Suppressor macrophage (primary cell): ENCODE results near the gene ZG16B.

ENCODE experiments used
- DNase-seq, 4 experiments: peaks; one replicate each; pipeline ENCODE4 v3.0.0-alpha.2; 2020 to 2022

The ZG16B gene

DNA sequence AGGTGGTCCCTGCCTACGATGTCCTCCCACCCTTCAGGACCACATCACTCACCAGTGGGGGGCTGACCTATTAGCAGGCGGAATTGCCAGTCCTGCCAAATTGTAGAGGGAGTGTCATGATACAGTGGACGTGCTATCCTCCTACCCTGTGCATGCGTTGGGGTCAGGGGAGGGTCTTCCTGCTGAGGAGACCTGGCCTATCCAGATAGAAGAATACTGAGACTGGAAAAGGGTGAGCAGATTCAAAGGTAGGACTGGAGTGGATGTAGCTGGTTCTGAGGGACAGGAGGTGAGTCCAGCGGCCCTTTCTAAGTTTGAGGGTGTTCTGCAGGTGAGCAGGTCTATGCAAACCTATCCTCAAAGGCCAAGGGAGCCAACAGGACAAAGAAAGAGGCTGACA, 23.8 kb upstream of the ZG16B start:
- no peak for DNase-seq

DNA sequence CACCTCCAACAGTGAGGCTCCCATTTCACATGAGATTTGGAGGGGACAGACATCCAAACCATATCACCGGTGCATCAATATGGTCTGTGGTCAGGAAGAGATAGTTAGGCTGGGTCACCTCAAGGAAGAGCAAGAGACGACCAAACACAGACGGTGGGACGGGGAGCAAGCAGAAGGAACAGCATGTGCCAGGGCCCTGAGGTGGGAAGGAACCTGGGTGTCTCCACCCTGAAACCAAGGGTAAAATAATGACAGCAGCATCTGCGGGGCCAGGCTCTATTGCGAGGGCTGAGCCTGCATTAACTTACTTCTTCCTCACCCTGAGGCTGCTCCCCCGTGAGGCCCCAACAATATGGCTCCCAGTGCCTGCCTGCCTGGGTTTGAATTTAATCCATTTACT, 21.9 kb upstream of the ZG16B start:
- DNase-seq: no peak

DNA sequence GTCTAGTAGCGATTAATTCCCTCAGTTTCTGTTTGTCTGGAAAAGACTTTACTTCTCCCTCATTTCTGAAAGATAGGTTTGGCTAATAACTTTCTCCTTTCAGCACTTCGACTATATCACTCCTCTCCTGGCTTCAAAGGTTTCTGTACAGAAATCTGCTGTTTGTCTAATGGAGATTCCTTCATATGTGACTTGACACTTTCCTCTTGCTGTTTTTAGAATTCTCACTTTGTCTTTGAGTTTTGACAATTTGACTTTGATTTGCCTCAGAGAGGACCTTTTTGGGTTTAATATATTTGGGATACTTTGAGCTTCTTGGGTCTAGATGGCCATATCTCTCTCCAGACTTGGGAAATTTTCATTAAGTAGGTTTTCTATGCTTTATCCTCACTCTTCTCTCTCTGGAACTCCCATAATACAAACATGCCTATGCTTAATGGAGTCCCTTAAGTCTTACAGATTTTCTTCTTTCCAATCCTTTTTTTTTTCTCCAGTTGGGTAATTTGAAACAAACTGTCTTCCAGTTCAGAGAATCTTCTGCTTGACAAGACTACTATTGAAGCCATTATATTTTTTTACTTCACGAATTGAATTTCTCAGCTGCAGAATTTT, 20.8 kb upstream of the ZG16B start:
- DNase-seq: no peak

DNA sequence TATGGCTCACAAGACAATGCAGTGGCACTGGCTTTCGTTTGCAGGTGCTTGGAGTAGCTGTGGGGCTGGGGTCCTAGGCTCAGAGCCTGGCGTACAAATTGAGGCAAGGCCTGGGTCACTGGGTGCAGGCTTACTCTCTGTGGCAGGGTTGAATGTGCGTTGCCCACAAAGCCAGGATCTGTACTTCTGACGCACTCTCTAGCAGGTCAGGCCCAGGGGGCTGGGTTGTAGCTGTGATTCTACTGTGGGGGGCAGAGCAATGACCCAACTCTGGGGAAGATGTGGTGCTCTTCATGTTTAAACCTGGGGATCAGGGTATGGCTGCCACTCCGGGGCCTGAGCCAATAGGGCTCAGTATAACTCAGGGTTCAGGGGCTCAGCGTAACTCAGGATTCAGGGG, 19.5 kb upstream of the ZG16B start:
- DNase-seq: no peak

DNA sequence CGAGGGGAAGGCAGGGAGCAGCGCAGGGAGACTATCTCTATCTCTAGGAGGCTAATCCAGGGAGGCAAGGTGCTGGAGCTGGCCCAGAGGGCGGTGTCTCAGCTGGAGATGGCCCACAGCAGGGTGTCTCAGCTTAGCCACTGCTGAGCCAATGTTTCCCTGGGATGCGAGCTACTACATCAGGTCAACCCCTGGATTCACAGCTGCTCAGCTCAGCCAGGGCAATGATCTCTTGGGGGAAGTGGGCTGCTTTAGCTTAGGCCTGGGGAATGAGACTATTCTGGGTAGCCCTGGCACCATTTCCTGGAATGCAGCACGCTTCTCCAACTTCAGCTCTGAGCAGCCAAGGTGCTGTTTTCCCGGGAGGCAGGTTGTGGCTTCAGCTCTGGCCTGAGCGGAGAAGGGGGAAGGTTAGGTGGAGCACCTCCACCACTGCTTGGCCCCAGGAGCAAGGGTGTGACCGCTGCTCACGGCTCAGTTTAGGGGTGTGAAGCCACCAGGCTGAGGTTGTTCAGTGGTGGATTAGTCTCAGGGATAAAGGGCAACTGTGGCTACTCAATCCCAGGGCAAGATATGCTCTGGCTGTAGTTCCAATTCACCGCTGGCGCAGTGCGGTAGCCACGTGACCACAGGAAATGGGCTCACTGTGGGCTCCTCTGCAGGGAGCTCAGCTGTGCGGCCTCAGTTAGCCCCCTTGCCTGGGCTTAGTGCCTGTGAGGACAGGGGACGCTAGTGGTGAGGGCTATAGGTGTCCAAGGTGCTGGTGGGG, 18.2 kb upstream of the ZG16B start:
- DNase-seq: no peak

- peak in 2 of 4 experiments; percentile 22 to 28 for DNase-seq
Measured at GRCh38 chr16:2813771-2814221, 16.3 kb upstream of the ZG16B start.

GRCh38 chr16:2814551-2815298, 15.4 kb upstream of the ZG16B start:
- DNase-seq: no peak

DNA sequence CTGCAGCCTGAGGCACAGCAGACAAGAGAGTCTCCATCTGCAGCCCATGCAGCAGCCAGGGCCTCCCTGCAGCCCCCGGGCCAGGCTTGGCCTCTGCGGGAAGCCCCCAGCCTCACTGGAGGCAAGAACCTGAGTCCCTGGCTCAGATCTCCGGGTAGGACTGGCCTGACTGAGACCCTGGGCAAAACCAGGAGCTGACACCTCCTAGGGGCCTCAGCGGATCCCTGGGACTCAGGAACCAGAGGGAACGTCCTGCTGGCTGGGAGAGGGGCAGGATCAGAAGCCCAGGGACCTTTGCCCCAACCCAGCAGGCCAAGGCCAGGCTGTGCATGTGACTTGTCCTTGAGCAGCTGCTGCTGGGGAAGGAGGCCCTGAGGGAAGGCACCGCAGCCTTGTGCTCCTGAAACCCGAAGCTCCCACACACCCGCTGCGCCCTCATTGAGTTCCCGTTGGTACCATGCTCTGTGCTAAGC, 14.8 kb upstream of the ZG16B start:
- DNase-seq: peak in 1 of 4 experiments; percentile 31

- peak in 1 of 4 experiments; percentile 23 for DNase-seq
Measured at GRCh38 chr16:2816751-2817339, 13.3 kb upstream of the ZG16B start, which contains the start of gene PRSS21. TSS of gene PRSS21 (plus strand) at chr16:2817237. CDS start at chr16:2817269, 32 bp downstream.

GRCh38 chr16:2817340-2818271, 12.5 kb upstream of the ZG16B start:
- no peak for DNase-seq

DNA sequence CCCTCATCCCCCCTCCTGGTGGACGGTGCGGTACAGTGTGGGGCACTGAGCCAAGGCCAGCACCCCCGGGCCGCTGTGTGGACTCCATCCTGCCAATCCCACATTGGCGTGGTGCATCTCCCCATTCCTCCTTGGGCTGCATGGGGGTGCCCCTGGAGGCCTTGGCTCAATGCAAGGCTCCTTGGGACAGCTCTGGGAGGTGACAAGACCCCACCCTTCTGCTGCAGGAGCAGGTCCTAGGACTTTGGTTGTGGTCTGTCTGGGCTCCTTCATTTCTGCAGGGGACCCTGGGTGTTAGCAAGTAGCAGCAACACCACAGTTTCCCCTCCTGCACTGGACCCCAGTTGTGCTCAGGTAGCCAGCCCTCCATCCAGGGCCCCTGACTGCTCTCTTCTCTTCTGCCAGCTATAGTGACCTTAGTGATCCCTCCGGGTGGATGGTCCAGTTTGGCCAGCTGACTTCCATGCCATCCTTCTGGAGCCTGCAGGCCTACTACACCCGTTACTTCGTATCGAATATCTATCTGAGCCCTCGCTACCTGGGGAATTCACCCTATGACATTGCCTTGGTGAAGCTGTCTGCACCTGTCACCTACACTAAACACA, 11.7 kb upstream of the ZG16B start:
- DNase-seq: no peak

- DNase-seq: no peak
Measured at GRCh38 chr16:2819179-2819938, 10.7 kb upstream of the ZG16B start.

DNA sequence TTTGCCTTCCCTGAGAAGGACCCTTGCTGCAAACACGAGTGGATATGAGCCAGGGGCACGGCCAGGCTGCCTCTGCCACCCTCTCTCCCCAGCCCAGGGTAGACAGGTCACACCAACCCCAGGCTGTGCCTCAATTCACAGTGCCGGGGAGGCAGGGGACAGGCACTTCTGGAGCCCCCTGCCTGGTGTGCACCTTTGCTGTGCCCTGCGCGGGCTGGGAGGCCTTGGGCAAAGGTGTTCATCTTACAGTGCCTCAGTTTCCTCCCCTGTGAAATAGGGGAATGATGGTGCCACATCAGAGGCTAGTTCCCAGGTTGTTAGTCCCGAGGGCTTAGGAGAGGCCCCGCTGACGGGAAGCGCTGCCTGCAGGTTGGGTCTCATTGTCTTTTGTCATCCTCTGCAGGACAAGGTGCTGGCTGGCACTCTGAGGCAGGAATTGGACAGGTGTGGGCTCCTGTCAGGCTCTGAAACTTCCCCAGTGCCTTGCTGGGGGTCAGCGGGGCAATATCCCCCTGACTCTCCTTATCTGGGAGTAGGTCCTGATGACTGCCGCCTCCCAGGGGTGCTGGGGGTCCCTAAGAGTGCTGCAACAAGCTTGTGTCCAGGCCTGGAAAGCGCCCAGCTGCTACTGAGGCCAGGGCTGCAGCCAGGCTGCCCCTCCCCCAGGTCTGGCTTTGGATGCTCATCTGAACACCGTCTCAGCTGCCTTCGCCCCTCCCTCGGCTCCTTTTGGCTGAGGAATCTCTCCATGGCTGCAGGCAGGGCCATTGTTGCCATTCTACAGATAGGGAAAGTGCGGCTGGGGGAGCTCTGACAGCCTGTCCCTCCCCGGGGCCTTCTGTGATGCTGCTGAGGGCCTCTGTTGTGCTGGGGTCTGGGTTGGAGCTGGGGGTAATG, 9.9 kb upstream of the ZG16B start:
- no peak for DNase-seq

GRCh38 chr16:2820836-2821486, 9.1 kb upstream of the ZG16B start:
- no peak for DNase-seq

DNA sequence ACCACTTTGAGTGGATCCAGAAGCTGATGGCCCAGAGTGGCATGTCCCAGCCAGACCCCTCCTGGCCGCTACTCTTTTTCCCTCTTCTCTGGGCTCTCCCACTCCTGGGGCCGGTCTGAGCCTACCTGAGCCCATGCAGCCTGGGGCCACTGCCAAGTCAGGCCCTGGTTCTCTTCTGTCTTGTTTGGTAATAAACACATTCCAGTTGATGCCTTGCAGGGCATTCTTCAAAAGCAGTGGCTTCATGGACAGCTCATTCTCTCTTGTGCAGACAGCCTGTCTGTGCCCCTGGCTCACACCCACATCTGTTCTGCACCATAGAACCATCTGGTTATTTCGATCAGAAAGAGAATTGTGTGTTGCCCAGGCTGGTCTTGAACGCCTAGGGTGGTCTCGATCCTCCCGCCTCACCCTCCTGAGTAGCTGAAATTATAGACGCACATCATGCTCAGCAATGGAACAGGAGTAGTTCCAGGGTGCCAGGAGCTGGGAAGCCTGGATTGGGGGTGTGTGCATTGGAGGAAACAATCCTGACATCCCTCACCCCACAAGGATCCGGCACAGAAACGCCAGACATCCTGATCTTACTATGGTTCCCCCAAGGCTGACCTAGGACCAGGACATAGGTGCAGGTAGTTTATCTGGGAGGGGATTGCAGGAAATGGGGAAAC, 8.5 kb upstream of the ZG16B start:
- DNase-seq: no peak

- DNase-seq: no peak
Measured at GRCh38 chr16:2822158-2822495, 8.0 kb upstream of the ZG16B start.

DNA sequence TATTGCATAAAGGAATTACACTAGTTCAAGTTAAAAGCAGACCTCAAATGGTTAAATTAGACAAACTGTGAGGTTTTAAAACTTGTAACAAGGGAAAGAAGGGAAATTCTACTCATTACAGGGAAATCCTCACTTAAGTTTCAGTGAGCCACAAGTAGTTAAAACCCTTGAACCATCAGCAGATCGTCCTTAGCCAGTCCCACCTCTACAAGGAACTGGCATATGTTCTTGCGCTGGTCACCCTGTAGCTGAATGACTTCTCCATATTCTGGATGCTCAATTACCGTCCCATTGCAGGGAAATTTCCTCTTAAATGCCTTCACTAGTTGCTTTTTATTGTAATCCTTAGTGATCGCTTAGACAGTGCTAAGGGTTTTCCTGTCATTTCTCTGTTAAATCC, 7.6 kb upstream of the ZG16B start:
- no peak for DNase-seq

DNA sequence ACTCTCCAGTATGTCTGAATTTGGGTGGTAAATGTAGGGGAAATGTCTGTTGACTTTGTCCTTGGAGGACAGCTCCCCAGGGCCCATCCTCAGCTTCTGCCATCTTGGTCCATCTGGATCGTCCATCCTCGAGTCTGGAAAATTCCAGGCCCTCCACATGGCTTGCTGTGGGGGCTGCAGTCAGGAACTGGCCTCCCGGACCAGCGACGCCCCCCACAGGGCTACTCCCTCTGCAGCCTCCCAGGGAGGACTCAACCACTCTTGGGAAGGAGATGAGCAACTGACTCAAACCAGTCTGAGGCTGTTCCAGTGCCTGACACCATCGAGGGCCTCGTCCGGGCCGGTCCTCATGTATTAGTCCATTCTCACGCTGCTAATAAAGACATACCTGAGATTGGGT, 5.5 kb upstream of the ZG16B start:
- DNase-seq: no peak
